Esophagus muscularis mucosa (tissue), 4 donors: ENCODE data around the gene RTL10.

ENCODE experiments used
- CTCF ChIP-seq, 3 experiments: fragments of 200-600 bp in 2 of 3; fragments of 450-650 bp in 1 of 3; sonication (generic) in 2 of 3; IDR thresholded peaks; one replicate each; pipeline ENCODE4 v1.5.1; 2017 to 2019; ENCODE audit warnings: antibody characterized with exemption in 3 of 3, mild to moderate bottlenecking in 2 of 3, moderate library complexity in 1 of 3
- EP300 ChIP-seq: sonication (generic); formaldehyde crosslinking; IDR thresholded peaks from one replicate; pipeline ENCODE4 v1.6.1; 2017; ENCODE audit warnings: antibody characterized with exemption
- POLR2A ChIP-seq: fragments of 450-650 bp; IDR thresholded peaks from one replicate; pipeline ENCODE4 v1.6.1; 2017; ENCODE audit warnings: antibody characterized with exemption, moderate library complexity, mild to moderate bottlenecking, low read depth
- POLR2AphosphoS5 ChIP-seq, 2 donors: sonication (generic); formaldehyde crosslinking; IDR thresholded peaks; one replicate each; pipeline ENCODE4 v1.6.1; 2017; ENCODE audit warnings: antibody characterized with exemption in 2 of 2

DNA sequence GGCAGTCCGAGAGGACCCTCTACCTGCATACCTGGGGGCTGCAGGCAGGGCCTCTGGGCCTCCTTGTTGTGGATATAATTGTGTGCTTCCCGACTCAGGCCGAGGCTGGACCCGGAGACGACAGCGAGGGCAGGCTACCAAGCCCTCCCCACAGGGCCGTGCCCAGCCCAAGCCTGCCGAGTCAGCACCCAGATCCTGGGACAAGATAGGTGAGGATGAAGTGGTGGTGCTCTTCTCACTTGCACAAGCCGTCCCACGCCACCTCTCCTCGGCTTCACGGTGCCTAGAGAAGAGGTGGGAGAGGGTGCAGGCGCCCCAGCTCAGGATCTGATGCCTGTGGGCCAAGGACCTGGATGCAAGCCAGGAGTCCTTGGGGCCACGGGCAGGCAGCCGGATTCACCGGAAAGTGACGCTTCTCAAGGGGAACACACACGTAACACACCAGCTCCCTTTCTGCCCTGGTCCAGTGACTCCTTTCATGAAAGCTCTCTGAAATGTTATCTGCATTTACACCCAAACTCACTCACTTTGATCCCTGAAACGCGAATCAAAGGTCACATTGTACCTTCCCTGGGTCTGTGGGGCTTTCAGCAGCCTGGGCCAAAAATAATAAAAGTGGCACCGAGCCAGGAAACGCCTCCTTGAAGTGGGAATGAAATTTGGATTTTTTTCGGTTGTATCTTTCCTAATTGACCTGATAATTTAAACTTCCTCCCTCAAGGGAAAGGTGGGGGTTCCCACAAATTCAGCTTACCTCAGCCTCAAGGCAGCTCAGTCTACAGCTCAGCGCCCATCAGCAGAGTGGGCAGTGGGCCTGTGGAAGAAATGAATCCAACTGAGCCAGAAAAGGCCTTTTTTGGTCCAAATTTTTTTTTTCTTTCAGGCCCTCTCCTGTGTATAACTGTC is 1.1 kb upstream of the RTL10 start:
- TF ChIP-seq CTCF (IDR thresholded peaks at IDR 0.05): no peak
- TF ChIP-seq EP300: no peak
- no peak for TF ChIP-seq POLR2A
- TF ChIP-seq POLR2AphosphoS5 (IDR thresholded peaks at IDR 0.05): peak; percentile 7 to 25
